Activated naive CD8-positive, alpha-beta T cell treated with anti-CD3 and anti-CD28 coated beads, Interleukin-2, amount 10 ng/mL, durations not matched to agents 7 days and 5 days (primary cell): ENCODE measurements around the gene KCNIP1. TPM values are rescaled to one million over a fixed set of nuclear protein-coding genes. Genes with fewer than 3 reads are reported as not detected.

ENCODE experiments used
- ATAC-seq: fragments of 150-1000 bp; cut with Tn5 transposase; one replicate; pipeline ENCODE4 v1.10.0; 2021; ENCODE audit warnings: low read depth, moderate library complexity
- POLR2A ChIA-PET: fragments of 350-600 bp; sonication (Branson Sonifier 250); formaldehyde crosslinking; loops from one replicate; lab custom pipeline; 2021; ENCODE audit warnings: antibody characterized with exemption; lab: Charles Lee
- DNase-seq: peaks from one replicate; pipeline ENCODE4 v3.0.0; 2021
- H3K27ac Mint-ChIP-seq: one replicate; pipeline ENCODE4 v1.8.0; 2022; ENCODE audit warnings: mild to moderate bottlenecking, mixed read lengths
- H3K27me3 Mint-ChIP-seq: one replicate; pipeline ENCODE4 v1.8.0; 2022; ENCODE audit warnings: mild to moderate bottlenecking, moderate library complexity, mixed read lengths
- H3K36me3 Mint-ChIP-seq: one replicate; pipeline ENCODE4 v1.8.0; 2021; ENCODE audit warnings: mild to moderate bottlenecking, mixed read lengths
- H3K4me1 Mint-ChIP-seq: one replicate; pipeline ENCODE4 v1.8.0; 2021; ENCODE audit warnings: mixed read lengths
- H3K4me3 Mint-ChIP-seq: one replicate; pipeline ENCODE4 v1.8.0; 2022; ENCODE audit warnings: mild to moderate bottlenecking, moderate library complexity, mixed read lengths
- H3K9me3 Mint-ChIP-seq: one replicate; pipeline ENCODE4 v1.8.0; 2021; ENCODE audit warnings: mixed read lengths
- total RNA-seq, 2 experiments: library from RNA; stranded (reverse); gene quantifications; one replicate each; pipeline ENCODE4 v1.2.3, GENCODE V29; 2021

Gene KCNIP1
- total RNA-seq, 2 experiments from 2014 or later, result not detected

GRCh38 chr5:170579601-170580000, 75.8 kb downstream of the KCNIP1 start:
- POLR2A ChIA-PET, result no interaction called here
- H3K9me3 Mint-ChIP-seq, result peaks cover 11% of the 10 kb centered on the region
- DNase-seq (no peak), ATAC-seq (no peak)
- H3K36me3 Mint-ChIP-seq, result no peaks in the 10 kb centered on the region
- H3K4me1 Mint-ChIP-seq, result no peaks in the 10 kb centered on the region
- H3K4me3 Mint-ChIP-seq, result no peak overlapping the region
- H3K27me3 Mint-ChIP-seq, result peaks cover 24% of the 10 kb centered on the region
- H3K27ac Mint-ChIP-seq, result no peak overlapping the region

GRCh38 chr5:170581211-170581610, 77.4 kb downstream of the KCNIP1 start:
- H3K4me1 Mint-ChIP-seq, result no peaks in the 10 kb centered on the region
- H3K27ac Mint-ChIP-seq, result no peak overlapping the region
- no peak for DNase-seq
- POLR2A ChIA-PET, result no interaction called here
- no peaks in the 10 kb centered on the region for H3K36me3 Mint-ChIP-seq
- no peak overlapping the region for H3K4me3 Mint-ChIP-seq
- ATAC-seq, result no peak
- peaks cover 9% of the 10 kb centered on the region for H3K9me3 Mint-ChIP-seq
- H3K27me3 Mint-ChIP-seq, result peaks cover 19% of the 10 kb centered on the region

GRCh38 chr5:170582644-170583330, 79.0 kb downstream of the KCNIP1 start:
- peaks cover 9% of the 10 kb centered on the region for H3K9me3 Mint-ChIP-seq
- POLR2A ChIA-PET, result no interaction called here
- no peak overlapping the region for H3K27ac Mint-ChIP-seq
- peaks cover 14% of the 10 kb centered on the region for H3K27me3 Mint-ChIP-seq
- no peak overlapping the region for H3K4me3 Mint-ChIP-seq
- no peak for DNase-seq
- no peaks in the 10 kb centered on the region for H3K36me3 Mint-ChIP-seq
- ATAC-seq, result no peak
- no peaks in the 10 kb centered on the region for H3K4me1 Mint-ChIP-seq

GRCh38 chr5:170584003-170584402, 80.2 kb downstream of the KCNIP1 start:
- Mint-ChIP-seq H3K36me3 (no peaks in the 10 kb centered on the region), H3K27me3 (peaks cover 13% of the 10 kb centered on the region), H3K27ac (no peak overlapping the region), H3K4me3 (no peak overlapping the region), H3K9me3 (peaks cover 2% of the 10 kb centered on the region), H3K4me1 (no peaks in the 10 kb centered on the region)
- DNase-seq, result no peak
- no peak for ATAC-seq
- POLR2A ChIA-PET, result no interaction called here

GRCh38 chr5:170584450-170585058, 80.7 kb downstream of the KCNIP1 start:
- DNase-seq, result no peak
- H3K4me1 Mint-ChIP-seq, result no peaks in the 10 kb centered on the region
- ATAC-seq, result no peak
- no peaks in the 10 kb centered on the region for H3K36me3 Mint-ChIP-seq
- H3K9me3 Mint-ChIP-seq, result peaks cover 2% of the 10 kb centered on the region
- no peak overlapping the region for H3K27ac Mint-ChIP-seq
- no peak overlapping the region for H3K4me3 Mint-ChIP-seq
- POLR2A ChIA-PET, result no interaction called here
- H3K27me3 Mint-ChIP-seq, result peaks cover 13% of the 10 kb centered on the region

GRCh38 chr5:170585273-170585948, 81.6 kb downstream of the KCNIP1 start:
- peaks cover 2% of the 10 kb centered on the region for H3K9me3 Mint-ChIP-seq
- ATAC-seq, result no peak
- POLR2A ChIA-PET, result no interaction called here
- no peak overlapping the region for H3K4me3 Mint-ChIP-seq
- no peaks in the 10 kb centered on the region for H3K4me1 Mint-ChIP-seq
- no peak for DNase-seq
- no peak overlapping the region for H3K27ac Mint-ChIP-seq
- H3K36me3 Mint-ChIP-seq, result no peaks in the 10 kb centered on the region
- H3K27me3 Mint-ChIP-seq, result peaks cover 13% of the 10 kb centered on the region

- no peak overlapping the region for H3K27ac Mint-ChIP-seq
- no peaks in the 10 kb centered on the region for H3K36me3 Mint-ChIP-seq
- DNase-seq (no peak), ATAC-seq (no peak)
- H3K4me3 Mint-ChIP-seq, result no peak overlapping the region
- H3K9me3 Mint-ChIP-seq, result no peaks in the 10 kb centered on the region
- POLR2A ChIA-PET, result no interaction called here
- H3K4me1 Mint-ChIP-seq, result no peaks in the 10 kb centered on the region
- peaks cover 13% of the 10 kb centered on the region for H3K27me3 Mint-ChIP-seq
Observed at GRCh38 chr5:170587808-170588207, 84.0 kb downstream of the KCNIP1 start.

- H3K27ac Mint-ChIP-seq, result no peak overlapping the region
- no peaks in the 10 kb centered on the region for H3K9me3 Mint-ChIP-seq
- peaks cover 15% of the 10 kb centered on the region for H3K27me3 Mint-ChIP-seq
Observed at GRCh38 chr5:170589643-170590042, 85.8 kb downstream of the KCNIP1 start.

GRCh38 chr5:170590566-170590965, 86.7 kb downstream of the KCNIP1 start:
- Mint-ChIP-seq H3K27me3 (peaks cover 15% of the 10 kb centered on the region), H3K4me3 (no peak overlapping the region), H3K27ac (no peak overlapping the region), H3K36me3 (no peaks in the 10 kb centered on the region), H3K4me1 (no peaks in the 10 kb centered on the region), H3K9me3 (no peaks in the 10 kb centered on the region)
- ATAC-seq (no peak), DNase-seq (no peak)
- POLR2A ChIA-PET, result no interaction called here

More at GRCh38 chr5:170589643-170590042, 85.8 kb downstream of the KCNIP1 start:
- H3K4me1 Mint-ChIP-seq, result no peaks in the 10 kb centered on the region
- DNase-seq (no peak), ATAC-seq (no peak)
- no peaks in the 10 kb centered on the region for H3K36me3 Mint-ChIP-seq
- POLR2A ChIA-PET, result no interaction called here
- H3K4me3 Mint-ChIP-seq, result no peak overlapping the region

GRCh38 chr5:170591054-170591453, 87.2 kb downstream of the KCNIP1 start:
- no peak for ATAC-seq

GRCh38 chr5:170596482-170597044, 92.7 kb downstream of the KCNIP1 start:
- H3K36me3 Mint-ChIP-seq, result no peaks in the 10 kb centered on the region
- no peak overlapping the region for H3K4me3 Mint-ChIP-seq
- H3K27ac Mint-ChIP-seq, result no peak overlapping the region
- ATAC-seq (no peak), DNase-seq (no peak)
- no peaks in the 10 kb centered on the region for H3K9me3 Mint-ChIP-seq
- peaks cover 22% of the 10 kb centered on the region for H3K27me3 Mint-ChIP-seq
- H3K4me1 Mint-ChIP-seq, result peaks cover 22% of the 10 kb centered on the region
- POLR2A ChIA-PET, result no interaction called here

More at GRCh38 chr5:170591054-170591453, 87.2 kb downstream of the KCNIP1 start:
- no peaks in the 10 kb centered on the region for H3K36me3 Mint-ChIP-seq
- no peak for DNase-seq
- H3K27me3 Mint-ChIP-seq, result peaks cover 15% of the 10 kb centered on the region
- no peak overlapping the region for H3K4me3 Mint-ChIP-seq
- no peaks in the 10 kb centered on the region for H3K9me3 Mint-ChIP-seq
- POLR2A ChIA-PET, result no interaction called here
- H3K4me1 Mint-ChIP-seq, result no peaks in the 10 kb centered on the region
- no peak overlapping the region for H3K27ac Mint-ChIP-seq

- H3K4me3 Mint-ChIP-seq, result no peak overlapping the region
- no peak for DNase-seq
- peak; percentile 69 for ATAC-seq
- no peak overlapping the region for H3K27ac Mint-ChIP-seq
- H3K9me3 Mint-ChIP-seq, result no peaks in the 10 kb centered on the region
- no peaks in the 10 kb centered on the region for H3K36me3 Mint-ChIP-seq
- H3K27me3 Mint-ChIP-seq, result peaks cover 22% of the 10 kb centered on the region
- H3K4me1 Mint-ChIP-seq, result peaks cover 22% of the 10 kb centered on the region
- POLR2A ChIA-PET, result no interaction called here
Observed at GRCh38 chr5:170597109-170597751, 93.4 kb downstream of the KCNIP1 start.

GRCh38 chr5:170597872-170598271, 94.1 kb downstream of the KCNIP1 start:
- Mint-ChIP-seq H3K36me3 (no peaks in the 10 kb centered on the region), H3K27me3 (peaks cover 17% of the 10 kb centered on the region), H3K4me1 (peaks cover 22% of the 10 kb centered on the region), H3K9me3 (no peaks in the 10 kb centered on the region), H3K27ac (peak overlapping the region; percentile 8), H3K4me3 (no peak overlapping the region)
- POLR2A ChIA-PET, result no interaction called here
- ATAC-seq (no peak), DNase-seq (no peak)
